ENCODE data around the gene CASP2. TPM values are rescaled to one million over a fixed set of nuclear protein-coding genes. Genes with fewer than 3 reads are reported as not detected.

CASP2 gene
- total and polyA plus RNA-seq, 2 experiments from 2014 or later: 9.2 to 13.1 TPM

GRCh38 chr7:143354965-143355364, 66.8 kb downstream of the CASP2 start:
- Histone ChIP-seq H3K9me2 (ENCODE audit: insufficient read depth) (no peaks in the 10 kb centered on the region), H3K9ac (no peak overlapping the region), H3K4me2 (ENCODE audit: unreplicated experiment) (no peak overlapping the region), H3K4me1 (ENCODE audit: insufficient read depth) (no peaks in the 10 kb centered on the region), H3K79me2 (ENCODE audit: insufficient read depth) (no peaks in the 10 kb centered on the region), H4K20me1 (ENCODE audit: insufficient read depth) (no peaks in the 10 kb centered on the region), H3K27me3 (replicated peaks; ENCODE audit: insufficient read depth) (peaks cover 3% of the 10 kb centered on the region; the same call in 1 of the 2 replicates), H3F3A (ENCODE audit: insufficient read depth) (no peaks in the 10 kb centered on the region), H3K36me3 (ENCODE audit: low read depth) (no peaks in the 10 kb centered on the region), H3K9me3 (ENCODE audit: low read depth) (no peaks in the 10 kb centered on the region), H3K4me3 (no peak overlapping the region), H3K27ac (no peak overlapping the region), H2AFZ (no peak overlapping the region)
- TF ChIP-seq EZH2 (IDR thresholded peaks at IDR 0.05; ENCODE audit: insufficient read depth, poor library complexity, severe bottlenecking) (no peak), EZH2phosphoT487 (IDR thresholded peaks at IDR 0.05; ENCODE audit: insufficient read depth, low read depth) (no peak)
- in situ Hi-C loops (cut with MboI): no loop called here
- WGBS, 2 experiments (ENCODE audit: low coverage in 1 of 2, low lambda C conversion rate in 2 of 2, missing lambda C conversion rate in 2 of 2): 54 to 55% methylated on average over 8 of the region's 8 CpGs
- no peak for DNase-seq

GRCh38 chr7:143355450-143356385, 67.6 kb downstream of the CASP2 start:
- H3F3A ChIP-seq (ENCODE audit: insufficient read depth): no peaks in the 10 kb centered on the region
- no peak overlapping the region for H3K9ac ChIP-seq
- H3K4me3 ChIP-seq: no peak overlapping the region
- no peaks in the 10 kb centered on the region for H4K20me1 ChIP-seq (ENCODE audit: insufficient read depth)
- 72 to 73% methylated on average over 16 of the region's 16 CpGs for WGBS, 2 experiments (ENCODE audit: low coverage in 1 of 2, low lambda C conversion rate in 2 of 2, missing lambda C conversion rate in 2 of 2)
- H3K79me2 ChIP-seq (ENCODE audit: insufficient read depth): no peaks in the 10 kb centered on the region
- no peak for DNase-seq
- H3K9me2 ChIP-seq (ENCODE audit: insufficient read depth): no peaks in the 10 kb centered on the region
- H3K36me3 ChIP-seq (ENCODE audit: low read depth): no peaks in the 10 kb centered on the region
- H3K9me3 ChIP-seq (ENCODE audit: low read depth): no peaks in the 10 kb centered on the region
- no peaks in the 10 kb centered on the region for H3K4me1 ChIP-seq (ENCODE audit: insufficient read depth)
- H3K27me3 ChIP-seq (replicated peaks; ENCODE audit: insufficient read depth): peaks cover 5% of the 10 kb centered on the region; the same call in 1 of the 2 replicates
- in situ Hi-C loops (cut with MboI): no loop called here
- no peak overlapping the region for H3K4me2 ChIP-seq (ENCODE audit: unreplicated experiment)
- H3K27ac ChIP-seq: no peak overlapping the region
- TF ChIP-seq EZH2 (IDR thresholded peaks at IDR 0.05; ENCODE audit: insufficient read depth, poor library complexity, severe bottlenecking) (no peak), EZH2phosphoT487 (IDR thresholded peaks at IDR 0.05; ENCODE audit: insufficient read depth, low read depth) (no peak)
- H2AFZ ChIP-seq: no peak overlapping the region

DNA sequence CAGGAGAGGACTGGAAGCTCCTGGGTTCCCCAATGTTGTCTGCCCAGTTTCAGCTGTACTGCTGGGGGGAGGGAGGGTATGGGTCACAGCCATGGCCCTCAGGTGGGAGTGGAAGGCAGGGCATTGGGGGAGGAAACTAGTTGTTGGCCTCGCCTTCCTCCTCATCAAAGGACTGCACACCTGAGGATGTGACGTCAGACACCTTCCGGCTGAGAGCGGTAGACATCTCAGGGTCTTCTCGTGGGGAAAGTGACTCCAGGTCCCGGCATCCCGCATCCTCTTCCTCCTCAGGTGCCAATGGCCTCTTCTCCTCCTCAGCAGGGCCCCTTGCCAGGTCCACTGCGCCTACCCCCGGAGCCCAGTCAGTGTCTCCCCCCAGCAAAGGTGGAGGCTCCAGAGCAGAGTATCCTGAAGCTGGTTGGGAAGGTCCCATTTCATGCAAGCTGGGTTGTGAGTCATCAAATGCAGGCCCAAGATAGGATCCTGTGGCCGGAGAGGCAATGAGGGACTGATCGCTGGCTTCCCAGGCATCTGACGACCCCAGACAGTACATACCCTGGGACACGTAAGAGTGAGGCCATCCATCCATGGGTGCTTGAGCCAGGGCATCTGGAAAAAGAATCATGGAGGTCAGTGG, 68.4 kb downstream of the CASP2 start:
- 76 to 78% methylated on average over 13 of the region's 13 CpGs for WGBS, 2 experiments (ENCODE audit: low coverage in 1 of 2, low lambda C conversion rate in 2 of 2, missing lambda C conversion rate in 2 of 2)
- Histone ChIP-seq H3F3A (ENCODE audit: insufficient read depth) (no peaks in the 10 kb centered on the region), H3K4me2 (ENCODE audit: unreplicated experiment) (no peak overlapping the region), H3K27me3 (replicated peaks; ENCODE audit: insufficient read depth) (peaks cover 10% of the 10 kb centered on the region; the same call in 1 of the 2 replicates), H3K4me3 (no peak overlapping the region), H3K4me1 (ENCODE audit: insufficient read depth) (no peaks in the 10 kb centered on the region), H3K79me2 (ENCODE audit: insufficient read depth) (no peaks in the 10 kb centered on the region), H3K36me3 (ENCODE audit: low read depth) (no peaks in the 10 kb centered on the region), H3K9ac (no peak overlapping the region), H3K27ac (no peak overlapping the region), H3K9me3 (ENCODE audit: low read depth) (no peaks in the 10 kb centered on the region), H3K9me2 (ENCODE audit: insufficient read depth) (no peaks in the 10 kb centered on the region), H4K20me1 (ENCODE audit: insufficient read depth) (no peaks in the 10 kb centered on the region), H2AFZ (no peak overlapping the region)
- in situ Hi-C loops (cut with MboI): no loop called here
- no peak for DNase-seq
- TF ChIP-seq EZH2 (IDR thresholded peaks at IDR 0.05; ENCODE audit: insufficient read depth, poor library complexity, severe bottlenecking) (no peak), EZH2phosphoT487 (IDR thresholded peaks at IDR 0.05; ENCODE audit: insufficient read depth, low read depth) (no peak)

Small RNA genes within 50 kb of the gene (small RNA-seq; reads per million reads assigned to genes)
- not detected for gene RN7SL481P (ENCODE audit: low read depth, low replicate concordance)
- not detected for gene RN7SL535P (ENCODE audit: low read depth, low replicate concordance)

Other genes with a start within 250 kb of the CASP2 start
- not detected in 2 replicates for gene OR6V1, start 236.0 kb upstream of the CASP2 start, total RNA-seq (2014; rRNA removed; shearing (Covaris generic))
- gene OR6V1, start 236.0 kb upstream of the CASP2 start, polyA plus RNA-seq (2016; fragmentation: Nextera tagmentation; extraction: Ambion mirVana): not detected in 2 replicates
- not detected in 2 replicates for gene PIP, start 156.3 kb upstream of the CASP2 start, total RNA-seq (2014; rRNA removed; shearing (Covaris generic))
- not detected in 2 replicates for gene PIP, start 156.3 kb upstream of the CASP2 start, polyA plus RNA-seq (2016; fragmentation: Nextera tagmentation; extraction: Ambion mirVana)
- gene TAS2R39, start 104.9 kb upstream of the CASP2 start, total RNA-seq (2014; rRNA removed; shearing (Covaris generic)): not detected in 2 replicates
- gene TAS2R39, start 104.9 kb upstream of the CASP2 start, polyA plus RNA-seq (2016; fragmentation: Nextera tagmentation; extraction: Ambion mirVana): not detected in 2 replicates
- not detected in 2 replicates for gene TAS2R40, start 66.3 kb upstream of the CASP2 start, total RNA-seq (2014; rRNA removed; shearing (Covaris generic))
- not detected in 2 replicates for gene TAS2R40, start 66.3 kb upstream of the CASP2 start, polyA plus RNA-seq (2016; fragmentation: Nextera tagmentation; extraction: Ambion mirVana)
- gene GSTK1, start 24.9 kb upstream of the CASP2 start, total RNA-seq (2014; rRNA removed; shearing (Covaris generic)): 119 and 132 TPM in 2 replicates
- 149 and 153 TPM in 2 replicates for gene GSTK1, start 24.9 kb upstream of the CASP2 start, polyA plus RNA-seq (2016; fragmentation: Nextera tagmentation; extraction: Ambion mirVana)
- not detected in 2 replicates for gene TMEM139, start 3.4 kb upstream of the CASP2 start, total RNA-seq (2014; rRNA removed; shearing (Covaris generic))
- gene TMEM139, start 3.4 kb upstream of the CASP2 start, polyA plus RNA-seq (2016; fragmentation: Nextera tagmentation; extraction: Ambion mirVana): not detected in 2 replicates
- not detected in 2 replicates for gene CLCN1, start 27.8 kb downstream of the CASP2 start, total RNA-seq (2014; rRNA removed; shearing (Covaris generic))
- not detected in 2 replicates for gene CLCN1, start 27.8 kb downstream of the CASP2 start, polyA plus RNA-seq (2016; fragmentation: Nextera tagmentation; extraction: Ambion mirVana)
- gene FAM131B, start 74.4 kb downstream of the CASP2 start, total RNA-seq (2014; rRNA removed; shearing (Covaris generic)): 3.0 TPM in 2 replicates
- 0.50 and 1.1 TPM in 2 replicates for gene FAM131B, start 74.4 kb downstream of the CASP2 start, polyA plus RNA-seq (2016; fragmentation: Nextera tagmentation; extraction: Ambion mirVana)
- 140 and 148 TPM in 2 replicates for gene ZYX, start 93.0 kb downstream of the CASP2 start, total RNA-seq (2014; rRNA removed; shearing (Covaris generic))
- gene ZYX, start 93.0 kb downstream of the CASP2 start, polyA plus RNA-seq (2016; fragmentation: Nextera tagmentation; extraction: Ambion mirVana): 380 and 396 TPM in 2 replicates
- gene EPHA1, start 120.5 kb downstream of the CASP2 start, total RNA-seq (2014; rRNA removed; shearing (Covaris generic)): not detected in 2 replicates
- 0.80 and 0.83 TPM in 2 replicates for gene EPHA1, start 120.5 kb downstream of the CASP2 start, polyA plus RNA-seq (2016; fragmentation: Nextera tagmentation; extraction: Ambion mirVana)
- gene TAS2R60, start 155.1 kb downstream of the CASP2 start, total RNA-seq (2014; rRNA removed; shearing (Covaris generic)): not detected in 2 replicates
- gene TAS2R60, start 155.1 kb downstream of the CASP2 start, polyA plus RNA-seq (2016; fragmentation: Nextera tagmentation; extraction: Ambion mirVana): not detected in 2 replicates
- gene TAS2R41, start 189.5 kb downstream of the CASP2 start, total RNA-seq (2014; rRNA removed; shearing (Covaris generic)): not detected in 2 replicates
- gene TAS2R41, start 189.5 kb downstream of the CASP2 start, polyA plus RNA-seq (2016; fragmentation: Nextera tagmentation; extraction: Ambion mirVana): not detected in 2 replicates

Data from GM23248 (cell line).